Endodermal cell (in vitro differentiated cells): ENCODE results near the gene TMEM150A. TPM values are rescaled to one million over a fixed set of nuclear protein-coding genes. Genes with fewer than 3 reads are reported as not detected.

Experiments used
- DNase-seq: peaks from one replicate; pipeline ENCODE4 v3.0.0-alpha.2; 2017
- H3K27ac ChIP-seq: 2 replicates; pipeline ENCODE4 v1.5.1; 2013; ENCODE audit warnings: mild to moderate bottlenecking, low read depth, low read length, moderate library complexity
- H3K27me3 ChIP-seq: 2 replicates; pipeline ENCODE4 v1.6.1; 2013; ENCODE audit warnings: mild to moderate bottlenecking, low read length, moderate library complexity; ENCODE audit not compliant: insufficient read depth, control insufficient read depth, poor library complexity, severe bottlenecking
- H3K36me3 ChIP-seq: 2 replicates; pipeline ENCODE4 v1.7.0; 2013; ENCODE audit warnings: mild to moderate bottlenecking, low read length, moderate library complexity; ENCODE audit not compliant: control insufficient read depth, insufficient read depth
- H3K4me1 ChIP-seq: one replicate; pipeline ENCODE4 v1.7.0; 2013; ENCODE audit warnings: low read length; ENCODE audit not compliant: control insufficient read depth, insufficient read depth
- H3K4me3 ChIP-seq: 2 replicates; pipeline ENCODE4 v1.5.1; 2013; ENCODE audit warnings: mild to moderate bottlenecking, low read length, moderate library complexity
- H3K9ac ChIP-seq: 2 replicates; pipeline ENCODE4 v1.6.1; 2013; ENCODE audit warnings: mild to moderate bottlenecking, low read length, moderate library complexity; ENCODE audit not compliant: poor library complexity, severe bottlenecking; ENCODE audit errors: extremely low read depth
- H3K9me3 ChIP-seq: 2 replicates; pipeline ENCODE4 v1.6.1; 2013; ENCODE audit warnings: mild to moderate bottlenecking, low read length, moderate library complexity; ENCODE audit not compliant: control insufficient read depth
- H3K27ac Mint-ChIP-seq: 2 replicates; pipeline ENCODE4 v1.8.0; 2020; ENCODE audit warnings: mixed read lengths
- H3K27me3 Mint-ChIP-seq: 2 replicates; pipeline ENCODE4 v1.8.0; 2021; ENCODE audit warnings: mild to moderate bottlenecking, mixed read lengths; ENCODE audit not compliant: insufficient read depth
- H3K36me3 Mint-ChIP-seq: 2 replicates; pipeline ENCODE4 v1.8.0; 2020; ENCODE audit warnings: low read depth, mixed read lengths
- H3K4me1 Mint-ChIP-seq: 2 replicates; pipeline ENCODE4 v1.8.0; 2020; ENCODE audit warnings: mixed read lengths
- H3K4me3 Mint-ChIP-seq: 2 replicates; pipeline ENCODE4 v1.8.0; 2020; ENCODE audit warnings: mild to moderate bottlenecking, moderate library complexity, mixed read lengths
- H3K9me3 Mint-ChIP-seq: 2 replicates; pipeline ENCODE4 v1.8.0; 2020; ENCODE audit warnings: mild to moderate bottlenecking, mixed read lengths
- WGBS, 2 experiments: methylation state at CpG; one replicate each; pipeline versions ENCODE4 v1.1.5 to v1.1.7; 2013; ENCODE audit warnings: missing lambda C conversion rate in 2 of 2, mixed read lengths in 1 of 2; ENCODE audit not compliant: insufficient coverage in 1 of 2, insufficient read length in 1 of 2; 5-methylcytosine and 5-hydroxymethylcytosine counted together
- total RNA-seq, 2 donors: library from RNA; stranded (reverse); fragmentation: NEBNext Ultra II Directional in 1 of 2; extraction: Animal tissue kit (Norgen Biotek cat#: 25700) in 1 of 2; gene quantifications; 2 replicates in 1 of 2; 3 replicates in 1 of 2; pipeline ENCODE4 v1.2.1, GENCODE V29; 2021
- TF ChIP-seq, protein P1 (sequence below): fragments of 200-600 bp; sonication (generic); conservative IDR thresholded peaks from 2 replicates; pipeline ENCODE4 v1.5.0; 2021; ENCODE audit warnings: antibody characterized with exemption, mild to moderate bottlenecking

Gene TMEM150A
- total RNA-seq, 2 donors from 2014 or later, result 23.8 to 32.2 TPM

- DNase-seq, result peak; percentile 40
- peaks cover 7% of the 10 kb centered on the region for H3K4me1 ChIP-seq
- H3K4me3 ChIP-seq, result no peak overlapping the region
- Mint-ChIP-seq H3K9me3 (no peaks in the 10 kb centered on the region), H3K27me3 (no peaks in the 10 kb centered on the region), H3K4me1 (peaks cover 12% of the 10 kb centered on the region), H3K27ac (peak overlapping the region; percentile 62), H3K36me3 (peaks cover 23% of the 10 kb centered on the region), H3K4me3 (no peak overlapping the region)
- no peaks in the 10 kb centered on the region for H3K27me3 ChIP-seq
- H3K27ac ChIP-seq, result no peak overlapping the region
- TF ChIP-seq, protein P1, sequence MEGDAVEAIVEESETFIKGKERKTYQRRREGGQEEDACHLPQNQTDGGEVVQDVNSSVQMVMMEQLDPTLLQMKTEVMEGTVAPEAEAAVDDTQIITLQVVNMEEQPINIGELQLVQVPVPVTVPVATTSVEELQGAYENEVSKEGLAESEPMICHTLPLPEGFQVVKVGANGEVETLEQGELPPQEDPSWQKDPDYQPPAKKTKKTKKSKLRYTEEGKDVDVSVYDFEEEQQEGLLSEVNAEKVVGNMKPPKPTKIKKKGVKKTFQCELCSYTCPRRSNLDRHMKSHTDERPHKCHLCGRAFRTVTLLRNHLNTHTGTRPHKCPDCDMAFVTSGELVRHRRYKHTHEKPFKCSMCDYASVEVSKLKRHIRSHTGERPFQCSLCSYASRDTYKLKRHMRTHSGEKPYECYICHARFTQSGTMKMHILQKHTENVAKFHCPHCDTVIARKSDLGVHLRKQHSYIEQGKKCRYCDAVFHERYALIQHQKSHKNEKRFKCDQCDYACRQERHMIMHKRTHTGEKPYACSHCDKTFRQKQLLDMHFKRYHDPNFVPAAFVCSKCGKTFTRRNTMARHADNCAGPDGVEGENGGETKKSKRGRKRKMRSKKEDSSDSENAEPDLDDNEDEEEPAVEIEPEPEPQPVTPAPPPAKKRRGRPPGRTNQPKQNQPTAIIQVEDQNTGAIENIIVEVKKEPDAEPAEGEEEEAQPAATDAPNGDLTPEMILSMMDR, result no peak
- H3K36me3 ChIP-seq, result peaks cover 53% of the 10 kb centered on the region
- H3K9me3 ChIP-seq, result no peaks in the 10 kb centered on the region
- WGBS, 2 experiments, result 93 to 98% methylated on average over 8 to 9 of the region's 9 CpGs
- H3K9ac ChIP-seq, result no peak overlapping the region
Observed at GRCh38 chr2:85607268-85608215, 5.0 kb upstream of the TMEM150A start.

DNA sequence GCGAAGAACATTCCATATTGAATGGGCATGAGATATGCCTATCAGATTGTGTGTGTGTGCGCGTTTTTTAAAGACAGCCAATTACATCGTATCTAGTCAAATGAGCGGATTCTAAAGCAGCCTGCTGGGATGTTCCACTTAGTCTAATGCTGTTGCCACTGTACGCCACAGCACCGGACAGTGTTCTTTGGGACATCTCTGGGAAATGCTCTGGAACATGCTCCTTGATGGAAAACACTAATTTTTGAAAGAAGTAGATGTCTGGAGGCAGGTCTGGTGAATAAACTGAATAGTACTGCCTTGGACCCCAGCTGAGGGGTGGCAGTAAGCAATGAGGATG is 3.6 kb upstream of the TMEM150A start:
- no peak overlapping the region for H3K4me3 ChIP-seq
- H3K27ac Mint-ChIP-seq, result no peak overlapping the region

GRCh38 chr2:85605406-85606115 is 3.1 kb upstream of the TMEM150A start:
- Mint-ChIP-seq H3K27ac (no peak overlapping the region), H3K4me1 (peaks cover 12% of the 10 kb centered on the region), H3K9me3 (no peaks in the 10 kb centered on the region), H3K36me3 (peaks cover 23% of the 10 kb centered on the region), H3K4me3 (no peak overlapping the region), H3K27me3 (no peaks in the 10 kb centered on the region)
- TF ChIP-seq, protein P1, result no peak
- Histone ChIP-seq H3K27ac (peak overlapping the region; percentile 62), H3K36me3 (peaks cover 53% of the 10 kb centered on the region), H3K9me3 (no peaks in the 10 kb centered on the region), H3K27me3 (no peaks in the 10 kb centered on the region), H3K4me3 (no peak overlapping the region), H3K9ac (no peak overlapping the region), H3K4me1 (peaks cover 7% of the 10 kb centered on the region)
- WGBS, 2 experiments, result 74 to 89% methylated on average over 3 to 4 of the region's 4 CpGs
- DNase-seq, result peak; percentile 40

More for the DNA sequence above, 3.6 kb upstream of the TMEM150A start:
- peak overlapping the region; percentile 62 for H3K27ac ChIP-seq
- no peaks in the 10 kb centered on the region for H3K9me3 ChIP-seq
- Mint-ChIP-seq H3K4me1 (peaks cover 12% of the 10 kb centered on the region), H3K4me3 (no peak overlapping the region), H3K9me3 (no peaks in the 10 kb centered on the region), H3K27me3 (no peaks in the 10 kb centered on the region), H3K36me3 (peaks cover 23% of the 10 kb centered on the region)
- DNase-seq, result no peak
- 96 to 98% methylated on average over 7 of the region's 7 CpGs for WGBS, 2 experiments
- H3K27me3 ChIP-seq, result no peaks in the 10 kb centered on the region
- H3K4me1 ChIP-seq, result peaks cover 7% of the 10 kb centered on the region
- peaks cover 53% of the 10 kb centered on the region for H3K36me3 ChIP-seq
- H3K9ac ChIP-seq, result no peak overlapping the region
- TF ChIP-seq, protein P1, result no peak
